Neural progenitor cell (in vitro differentiated cells): ENCODE data around the gene NDUFB7. TPM values are rescaled to one million over a fixed set of nuclear protein-coding genes. Genes with fewer than 3 reads are reported as not detected.

Source experiments
- DNase-seq: peaks from one replicate; pipeline ENCODE4 v3.0.0-alpha.2; 2016; ENCODE audit warnings: low spot score
- H2AFZ ChIP-seq: fragments of 200-600 bp; sonication (generic); replicated peaks from 2 replicates; pipeline ENCODE4 v1.6.1; 2016; ENCODE audit warnings: antibody characterized with exemption
- H3F3A ChIP-seq: fragments of 200-600 bp; sonication (generic); 2 replicates; pipeline ENCODE4 v1.6.1; 2016; ENCODE audit warnings: antibody characterized with exemption, low read depth
- H3K27ac ChIP-seq: fragments of 200-600 bp; sonication (generic); 2 replicates; pipeline ENCODE4 v1.5.1; 2016; ENCODE audit warnings: mild to moderate bottlenecking
- H3K27me3 ChIP-seq: fragments of 200-600 bp; sonication (generic); 2 replicates; pipeline ENCODE4 v1.6.1; 2016; ENCODE audit warnings: mild to moderate bottlenecking, moderate library complexity
- H3K36me3 ChIP-seq: fragments of 200-600 bp; sonication (generic); 2 replicates; pipeline ENCODE4 v1.5.1; 2016
- H3K4me1 ChIP-seq: fragments of 200-600 bp; sonication (generic); 2 replicates; pipeline ENCODE4 v1.6.1; 2016; ENCODE audit warnings: mixed run types
- H3K4me2 ChIP-seq: fragments of 200-600 bp; sonication (generic); 2 replicates; pipeline ENCODE4 v1.6.1; 2016
- H3K4me3 ChIP-seq: fragments of 200-600 bp; sonication (generic); 2 replicates; pipeline ENCODE4 v1.5.1; 2016
- H3K79me2 ChIP-seq: fragments of 200-600 bp; sonication (generic); 2 replicates; pipeline ENCODE4 v1.6.1; 2016; ENCODE audit warnings: low read depth
- H3K9ac ChIP-seq: fragments of 200-600 bp; sonication (generic); 2 replicates; pipeline ENCODE4 v1.6.1; 2016
- H3K9me3 ChIP-seq: fragments of 200-600 bp; sonication (generic); 2 replicates; pipeline ENCODE4 v1.5.1; 2016; ENCODE audit warnings: low read depth
- H4K20me1 ChIP-seq: fragments of 200-600 bp; sonication (generic); 2 replicates; pipeline ENCODE4 v1.6.1; 2016; ENCODE audit warnings: low read depth
- H3K27ac Mint-ChIP-seq: 3 replicates; pipeline ENCODE4 v1.8.0; 2021; ENCODE audit warnings: mixed read lengths
- H3K27me3 Mint-ChIP-seq: 2 replicates; pipeline ENCODE4 v1.8.0; 2022; ENCODE audit warnings: low read depth, mild to moderate bottlenecking, inconsistent platforms, moderate library complexity, mixed read lengths; ENCODE audit not compliant: insufficient read depth
- H3K36me3 Mint-ChIP-seq: 3 replicates; pipeline ENCODE4 v1.8.0; 2021; ENCODE audit warnings: mixed read lengths
- H3K4me1 Mint-ChIP-seq: 3 replicates; pipeline ENCODE4 v1.8.0; 2021; ENCODE audit warnings: mixed read lengths
- H3K4me3 Mint-ChIP-seq: 3 replicates; pipeline ENCODE4 v1.8.0; 2021; ENCODE audit warnings: mild to moderate bottlenecking, moderate library complexity, mixed read lengths
- H3K9me3 Mint-ChIP-seq: 3 replicates; pipeline ENCODE4 v1.8.0; 2020; ENCODE audit warnings: mixed read lengths
- EZH2 ChIP-seq: fragments of 200-600 bp; sonication (generic); IDR thresholded peaks from 2 replicates; pipeline ENCODE4 v1.6.1; 2017; ENCODE audit warnings: antibody characterized with exemption, mild to moderate bottlenecking, moderate library complexity
- EZH2phosphoT487 ChIP-seq: fragments of 200-600 bp; sonication (generic); IDR thresholded peaks from 2 replicates; pipeline ENCODE4 v1.6.1; 2017; ENCODE audit warnings: antibody characterized with exemption
- total RNA-seq: library from RNA; depleted of rRNA; stranded (reverse); fragments of >200 nt; gene quantifications from 2 replicates; pipeline ENCODE4 v1.2.3, GENCODE V29; 2015; ENCODE audit warnings: low replicate concordance
- TF ChIP-seq, protein P1 (sequence below): fragments of 200-600 bp; sonication (generic); IDR thresholded peaks from 2 replicates; pipeline ENCODE4 v1.5.1; 2017; ENCODE audit warnings: antibody characterized with exemption, mild to moderate bottlenecking

The NDUFB7 gene
- total RNA-seq, 1 donor from 2014 or later, result 38.0 TPM

GRCh38 chr19:14545716-14546082 lies 26.2 kb downstream of the NDUFB7 start:
- Histone ChIP-seq H3K9me3 (no peaks in the 10 kb centered on the region), H2AFZ (no peak overlapping the region), H3F3A (peaks cover 4% of the 10 kb centered on the region), H4K20me1 (peaks cover 54% of the 10 kb centered on the region), H3K9ac (no peak overlapping the region), H3K4me3 (no peak overlapping the region), H3K4me1 (no peaks in the 10 kb centered on the region), H3K27me3 (no peaks in the 10 kb centered on the region), H3K79me2 (peaks cover 81% of the 10 kb centered on the region), H3K27ac (no peak overlapping the region), H3K36me3 (no peaks in the 10 kb centered on the region), H3K4me2 (no peak overlapping the region)
- TF ChIP-seq, protein P1, sequence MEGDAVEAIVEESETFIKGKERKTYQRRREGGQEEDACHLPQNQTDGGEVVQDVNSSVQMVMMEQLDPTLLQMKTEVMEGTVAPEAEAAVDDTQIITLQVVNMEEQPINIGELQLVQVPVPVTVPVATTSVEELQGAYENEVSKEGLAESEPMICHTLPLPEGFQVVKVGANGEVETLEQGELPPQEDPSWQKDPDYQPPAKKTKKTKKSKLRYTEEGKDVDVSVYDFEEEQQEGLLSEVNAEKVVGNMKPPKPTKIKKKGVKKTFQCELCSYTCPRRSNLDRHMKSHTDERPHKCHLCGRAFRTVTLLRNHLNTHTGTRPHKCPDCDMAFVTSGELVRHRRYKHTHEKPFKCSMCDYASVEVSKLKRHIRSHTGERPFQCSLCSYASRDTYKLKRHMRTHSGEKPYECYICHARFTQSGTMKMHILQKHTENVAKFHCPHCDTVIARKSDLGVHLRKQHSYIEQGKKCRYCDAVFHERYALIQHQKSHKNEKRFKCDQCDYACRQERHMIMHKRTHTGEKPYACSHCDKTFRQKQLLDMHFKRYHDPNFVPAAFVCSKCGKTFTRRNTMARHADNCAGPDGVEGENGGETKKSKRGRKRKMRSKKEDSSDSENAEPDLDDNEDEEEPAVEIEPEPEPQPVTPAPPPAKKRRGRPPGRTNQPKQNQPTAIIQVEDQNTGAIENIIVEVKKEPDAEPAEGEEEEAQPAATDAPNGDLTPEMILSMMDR, result no peak
- TF ChIP-seq EZH2, result no peak
- TF ChIP-seq EZH2phosphoT487, result no peak
- DNase-seq, result no peak
- H3K36me3 Mint-ChIP-seq, result peaks cover 10% of the 10 kb centered on the region
- no peak overlapping the region for H3K4me3 Mint-ChIP-seq
- no peaks in the 10 kb centered on the region for H3K9me3 Mint-ChIP-seq
- H3K27ac Mint-ChIP-seq, result no peak overlapping the region
- peaks cover 2% of the 10 kb centered on the region for H3K27me3 Mint-ChIP-seq
- peaks cover 8% of the 10 kb centered on the region for H3K4me1 Mint-ChIP-seq

- Mint-ChIP-seq H3K27ac (no peak overlapping the region), H3K9me3 (no peaks in the 10 kb centered on the region), H3K4me3 (no peak overlapping the region), H3K36me3 (peaks cover 10% of the 10 kb centered on the region), H3K27me3 (peaks cover 2% of the 10 kb centered on the region), H3K4me1 (peaks cover 7% of the 10 kb centered on the region)
- Histone ChIP-seq H3K4me2 (no peak overlapping the region), H4K20me1 (peaks cover 49% of the 10 kb centered on the region), H3K27ac (no peak overlapping the region), H3K27me3 (no peaks in the 10 kb centered on the region), H3F3A (peaks cover 4% of the 10 kb centered on the region), H3K79me2 (peaks cover 82% of the 10 kb centered on the region), H3K4me3 (no peak overlapping the region), H3K9ac (no peak overlapping the region), H2AFZ (no peak overlapping the region), H3K4me1 (no peaks in the 10 kb centered on the region), H3K36me3 (no peaks in the 10 kb centered on the region), H3K9me3 (no peaks in the 10 kb centered on the region)
- TF ChIP-seq EZH2phosphoT487 (no peak), EZH2 (no peak)
- TF ChIP-seq, protein P1, result no peak
- DNase-seq, result no peak
These were observed 26.7 kb downstream of the NDUFB7 start for GRCh38 chr19:14544977-14545715.

DNA sequence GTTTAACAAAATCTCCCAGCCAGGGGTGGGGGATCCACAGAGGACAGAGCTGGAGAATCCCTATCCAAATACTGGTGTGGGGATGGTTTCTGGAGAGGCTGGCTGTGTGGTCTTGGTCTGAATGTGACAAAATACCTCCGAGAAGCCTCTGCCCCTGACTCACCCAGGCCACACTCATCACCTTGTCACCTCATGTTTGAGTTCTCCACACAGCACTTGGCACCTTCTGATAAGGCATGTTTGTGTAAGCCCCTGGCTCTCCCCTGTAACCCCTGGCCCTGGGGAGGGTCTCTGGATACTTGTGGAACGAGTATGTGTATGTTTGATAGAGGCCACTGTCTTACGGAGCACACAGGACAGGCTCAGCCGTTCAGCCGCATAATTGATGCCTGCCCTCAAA lies 27.8 kb downstream of the NDUFB7 start:
- Mint-ChIP-seq H3K4me1 (peaks cover 7% of the 10 kb centered on the region), H3K9me3 (no peaks in the 10 kb centered on the region), H3K27me3 (peaks cover 3% of the 10 kb centered on the region), H3K4me3 (no peak overlapping the region), H3K27ac (no peak overlapping the region), H3K36me3 (peaks cover 6% of the 10 kb centered on the region)
- TF ChIP-seq, protein P1, result no peak
- TF ChIP-seq EZH2phosphoT487 (no peak), EZH2 (no peak)
- H3K4me1 ChIP-seq, result no peaks in the 10 kb centered on the region
- no peak overlapping the region for H3K4me3 ChIP-seq
- peaks cover 45% of the 10 kb centered on the region for H4K20me1 ChIP-seq
- H2AFZ ChIP-seq, result no peak overlapping the region
- H3F3A ChIP-seq, result no peaks in the 10 kb centered on the region
- H3K27me3 ChIP-seq, result no peaks in the 10 kb centered on the region
- no peak overlapping the region for H3K27ac ChIP-seq
- no peaks in the 10 kb centered on the region for H3K36me3 ChIP-seq
- H3K4me2 ChIP-seq, result no peak overlapping the region
- H3K9me3 ChIP-seq, result no peaks in the 10 kb centered on the region
- H3K79me2 ChIP-seq, result peaks cover 82% of the 10 kb centered on the region
- no peak overlapping the region for H3K9ac ChIP-seq
- DNase-seq, result no peak
